Measurements from ENCODE around the gene CALR3.

- TF ChIP-seq REST (IDR thresholded peaks at IDR 0.05; ENCODE audit: borderline replicate concordance), result no peak
- TF ChIP-seq CTCF (IDR thresholded peaks at IDR 0.05; ENCODE audit: poor library complexity, severe bottlenecking), result no peak
- no peak for TF ChIP-seq EZH2 (IDR thresholded peaks at IDR 0.05; ENCODE audit: borderline replicate concordance, insufficient read depth, low read length, poor library complexity, severe bottlenecking)
These were observed 18.5 kb upstream of the CALR3 start for GRCh38 chr19:16514383-16515019.

Measured in neural cell (in vitro differentiated cells).